HepG2 (cell line): ENCODE results near the gene ADAM22. TPM values are rescaled to one million over a fixed set of nuclear protein-coding genes. Genes with fewer than 3 reads are reported as not detected.

Experiments
- FOXA1 ChIP-seq, 2 experiments: fragments of 450-650 bp in 1 of 2; sonication (generic) in 1 of 2; formaldehyde crosslinking in 1 of 2; IDR thresholded peaks; 2 replicates each; pipeline versions ENCODE4 v1.4.0 to v1.6.1; 2016 to 2020; ENCODE audit warnings: missing genetic modification reagents in 1 of 2
- RXRA ChIP-seq: sonication (generic); formaldehyde crosslinking; IDR thresholded peaks from 2 replicates; pipeline ENCODE4 v1.5.1; 2020; ENCODE audit warnings: missing genetic modification reagents
- YEATS4 ChIP-seq: sonication (generic); formaldehyde crosslinking; IDR thresholded peaks from 2 replicates; pipeline ENCODE4 v1.4.0; 2020; ENCODE audit warnings: missing genetic modification reagents, borderline replicate concordance
- ZFP82 ChIP-seq: sonication (generic); formaldehyde crosslinking; IDR thresholded peaks from 2 replicates; pipeline ENCODE4 v1.5.1; 2020; ENCODE audit warnings: mild to moderate bottlenecking, missing genetic modification reagents, borderline replicate concordance
- ZNF501 ChIP-seq: sonication (generic); formaldehyde crosslinking; IDR thresholded peaks from 2 replicates; pipeline ENCODE4 v1.5.1; 2020; ENCODE audit warnings: mild to moderate bottlenecking, moderate library complexity, missing genetic modification reagents
- ZSCAN29 ChIP-seq: sonication (generic); formaldehyde crosslinking; conservative IDR thresholded peaks from 2 replicates; pipeline ENCODE4 v1.4.0; 2020; ENCODE audit warnings: mild to moderate bottlenecking, missing genetic modification reagents
- polyA plus RNA-seq, 8 experiments: library from polyadenylated mRNA; depleted of rRNA in 3 of 8; stranded (reverse) in 7 of 8; unstranded in 1 of 8; fragments of >200 nt; fragmentation: Illumina TruSeq in 4 of 8; extraction: Trizol in 4 of 8; gene quantifications; 2 replicates each; pipeline versions ENCODE4 v1.2.1 to v1.2.3, GENCODE V29; 2011 to 2016; ENCODE audit warnings: low read depth in 4 of 8, missing spikeins in 1 of 8, mixed read lengths in 1 of 8; ENCODE audit not compliant: insufficient read depth in 1 of 8
- total RNA-seq, 5 experiments: library from RNA; depleted of rRNA; stranded (reverse); fragments of >200 nt; fragmentation: Illumina TruSeq; extraction: Trizol; gene quantifications; 2 replicates each; pipeline ENCODE4 v1.2.3, GENCODE V29; 2016; ENCODE audit warnings: low read depth in 1 of 5
- TF ChIP-seq, protein P1 (sequence below): sonication (generic); formaldehyde crosslinking; IDR thresholded peaks from 2 replicates; pipeline ENCODE4 v1.5.1; 2020; ENCODE audit warnings: missing genetic modification reagents, mild to moderate bottlenecking, borderline replicate concordance
- TF ChIP-seq, protein P2 (sequence below): IDR thresholded peaks from 2 replicates; pipeline ENCODE4 v1.4.0; 2020; ENCODE audit warnings: mild to moderate bottlenecking, missing genetic modification reagents
- TF ChIP-seq, protein P3 (sequence below): IDR thresholded peaks from 2 replicates; pipeline ENCODE4 v1.6.1; 2016; ENCODE audit warnings: low read depth, borderline replicate concordance
- TF ChIP-seq, protein P4 (sequence below): sonication (generic); formaldehyde crosslinking; IDR thresholded peaks from 2 replicates; pipeline ENCODE4 v1.8.0; 2022; ENCODE audit warnings: missing genetic modification reagents, low read depth, mild to moderate bottlenecking, borderline replicate concordance
- TF ChIP-seq, protein P5 (sequence below): IDR thresholded peaks from 2 replicates; pipeline ENCODE4 v1.6.1; 2016

ADAM22 gene
- total and polyA plus RNA-seq, 2 of the 13 experiments (the other 11 are each of a cell fraction or from before 2014, with no cell fraction given), result 1.9 to 6.7 TPM

DNA sequence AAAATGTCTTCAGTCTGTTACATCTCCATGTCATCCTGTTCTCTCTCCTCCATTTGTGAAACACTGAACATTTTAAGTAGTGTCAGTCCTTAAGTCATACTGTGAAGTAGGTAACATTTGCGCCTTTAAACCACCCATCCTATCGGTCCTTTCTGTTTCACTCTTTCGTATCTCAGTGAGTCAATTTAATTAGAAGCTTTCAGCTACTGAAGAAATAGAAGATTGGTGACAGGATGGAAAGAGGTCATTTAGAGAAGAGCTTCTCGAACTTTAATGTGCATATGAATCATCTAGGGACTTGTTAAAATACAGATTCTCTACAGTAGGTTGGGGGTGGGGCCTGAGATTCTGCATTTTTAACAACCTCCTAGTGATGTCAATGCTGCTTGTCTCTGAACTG is 172.4 kb downstream of the ADAM22 start (continued):
- TF ChIP-seq, protein P1, sequence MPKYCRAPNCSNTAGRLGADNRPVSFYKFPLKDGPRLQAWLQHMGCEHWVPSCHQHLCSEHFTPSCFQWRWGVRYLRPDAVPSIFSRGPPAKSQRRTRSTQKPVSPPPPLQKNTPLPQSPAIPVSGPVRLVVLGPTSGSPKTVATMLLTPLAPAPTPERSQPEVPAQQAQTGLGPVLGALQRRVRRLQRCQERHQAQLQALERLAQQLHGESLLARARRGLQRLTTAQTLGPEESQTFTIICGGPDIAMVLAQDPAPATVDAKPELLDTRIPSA, result no peak
- TF ChIP-seq, protein P2, sequence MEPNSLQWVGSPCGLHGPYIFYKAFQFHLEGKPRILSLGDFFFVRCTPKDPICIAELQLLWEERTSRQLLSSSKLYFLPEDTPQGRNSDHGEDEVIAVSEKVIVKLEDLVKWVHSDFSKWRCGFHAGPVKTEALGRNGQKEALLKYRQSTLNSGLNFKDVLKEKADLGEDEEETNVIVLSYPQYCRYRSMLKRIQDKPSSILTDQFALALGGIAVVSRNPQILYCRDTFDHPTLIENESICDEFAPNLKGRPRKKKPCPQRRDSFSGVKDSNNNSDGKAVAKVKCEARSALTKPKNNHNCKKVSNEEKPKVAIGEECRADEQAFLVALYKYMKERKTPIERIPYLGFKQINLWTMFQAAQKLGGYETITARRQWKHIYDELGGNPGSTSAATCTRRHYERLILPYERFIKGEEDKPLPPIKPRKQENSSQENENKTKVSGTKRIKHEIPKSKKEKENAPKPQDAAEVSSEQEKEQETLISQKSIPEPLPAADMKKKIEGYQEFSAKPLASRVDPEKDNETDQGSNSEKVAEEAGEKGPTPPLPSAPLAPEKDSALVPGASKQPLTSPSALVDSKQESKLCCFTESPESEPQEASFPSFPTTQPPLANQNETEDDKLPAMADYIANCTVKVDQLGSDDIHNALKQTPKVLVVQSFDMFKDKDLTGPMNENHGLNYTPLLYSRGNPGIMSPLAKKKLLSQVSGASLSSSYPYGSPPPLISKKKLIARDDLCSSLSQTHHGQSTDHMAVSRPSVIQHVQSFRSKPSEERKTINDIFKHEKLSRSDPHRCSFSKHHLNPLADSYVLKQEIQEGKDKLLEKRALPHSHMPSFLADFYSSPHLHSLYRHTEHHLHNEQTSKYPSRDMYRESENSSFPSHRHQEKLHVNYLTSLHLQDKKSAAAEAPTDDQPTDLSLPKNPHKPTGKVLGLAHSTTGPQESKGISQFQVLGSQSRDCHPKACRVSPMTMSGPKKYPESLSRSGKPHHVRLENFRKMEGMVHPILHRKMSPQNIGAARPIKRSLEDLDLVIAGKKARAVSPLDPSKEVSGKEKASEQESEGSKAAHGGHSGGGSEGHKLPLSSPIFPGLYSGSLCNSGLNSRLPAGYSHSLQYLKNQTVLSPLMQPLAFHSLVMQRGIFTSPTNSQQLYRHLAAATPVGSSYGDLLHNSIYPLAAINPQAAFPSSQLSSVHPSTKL (CRISPR knock-in tag), result no peak
- TF ChIP-seq FOXA1 (IDR thresholded peaks at IDR 0.05), result no peak
- no peak for TF ChIP-seq FOXA1 (CRISPR knock-in tag; IDR thresholded peaks at IDR 0.05)
- TF ChIP-seq, protein P3, sequence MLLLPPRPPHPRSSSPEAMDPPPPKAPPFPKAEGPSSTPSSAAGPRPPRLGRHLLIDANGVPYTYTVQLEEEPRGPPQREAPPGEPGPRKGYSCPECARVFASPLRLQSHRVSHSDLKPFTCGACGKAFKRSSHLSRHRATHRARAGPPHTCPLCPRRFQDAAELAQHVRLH, result no peak
- TF ChIP-seq, protein P4, sequence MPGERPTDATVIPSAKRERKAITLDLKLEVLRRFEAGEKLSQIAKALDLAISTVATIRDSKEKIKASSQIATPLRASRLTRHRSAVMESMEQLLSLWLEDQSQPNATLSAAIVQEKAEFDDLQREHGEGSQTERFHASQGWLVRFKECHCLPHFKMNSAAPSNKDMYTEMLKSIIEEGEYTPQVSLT, result no peak
- no peak for TF ChIP-seq YEATS4
- TF ChIP-seq, protein P5, sequence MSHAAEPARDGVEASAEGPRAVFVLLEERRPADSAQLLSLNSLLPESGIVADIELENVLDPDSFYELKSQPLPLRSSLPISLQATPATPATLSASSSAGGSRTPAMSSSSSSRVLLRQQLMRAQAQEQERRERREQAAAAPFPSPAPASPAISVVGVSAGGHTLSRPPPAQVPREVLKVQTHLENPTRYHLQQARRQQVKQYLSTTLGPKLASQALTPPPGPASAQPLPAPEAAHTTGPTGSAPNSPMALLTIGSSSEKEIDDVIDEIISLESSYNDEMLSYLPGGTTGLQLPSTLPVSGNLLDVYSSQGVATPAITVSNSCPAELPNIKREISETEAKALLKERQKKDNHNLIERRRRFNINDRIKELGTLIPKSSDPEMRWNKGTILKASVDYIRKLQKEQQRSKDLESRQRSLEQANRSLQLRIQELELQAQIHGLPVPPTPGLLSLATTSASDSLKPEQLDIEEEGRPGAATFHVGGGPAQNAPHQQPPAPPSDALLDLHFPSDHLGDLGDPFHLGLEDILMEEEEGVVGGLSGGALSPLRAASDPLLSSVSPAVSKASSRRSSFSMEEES (CRISPR knock-in tag), result no peak
- TF ChIP-seq ZFP82 (CRISPR knock-in tag), result no peak
- no peak for TF ChIP-seq ZSCAN29 (CRISPR knock-in tag)
- TF ChIP-seq RXRA (CRISPR knock-in tag), result no peak
- TF ChIP-seq ZNF501 (CRISPR knock-in tag), result no peak
